HepG2 (cell line): ENCODE data around the gene POLRMT. TPM values are rescaled to one million over a fixed set of nuclear protein-coding genes. Genes with fewer than 3 reads are reported as not detected.

Experiments used
- ATAC-seq: fragments of 200-7000 bp; cut with Tn5 transposase; 3 replicates; pipeline ENCODE4 v1.9.1; 2020; ENCODE audit warnings: mild to moderate bottlenecking, moderate library complexity
- BruUV-seq: library from RNA; stranded (reverse); fragments of 400-500 nt; replicated peaks from 2 replicates; lab custom pipeline; 2021; lab: Mats Ljungman, UMichigan
- CTCF ChIA-PET: fragments of 300-600 bp; formaldehyde crosslinking; extraction: SDS; loops from one replicate; lab custom pipeline; 2021; ENCODE audit warnings: low total read pairs, inconsistent platforms, low intra/inter-chr PET ratio; lab: Yijun Ruan, JAX
- POLR2A ChIA-PET: fragments of 350-600 bp; sonication (Branson Sonifier 250); formaldehyde crosslinking; loops from one replicate; lab custom pipeline; 2020; ENCODE audit warnings: antibody characterized with exemption, inconsistent platforms; lab: Yijun Ruan, JAX
- DNase-seq: peaks from one replicate; pipeline ENCODE4 v3.0.0-alpha.2; 2015; ENCODE audit warnings: low spot score
- FAIRE-seq: peaks from 3 replicates; lab custom pipeline; 2011; peaks lifted over from hg19 to GRCh38; lab: Jason Lieb, UNC
- H2AFZ ChIP-seq: one replicate; pipeline ENCODE4 v1.6.1; 2011; ENCODE audit warnings: low read length, inconsistent platforms
- H3K27ac ChIP-seq: fragments of 300-600 bp; 3 replicates; pipeline ENCODE4 v1.8.0; 2011; ENCODE audit warnings: mixed run types, mild to moderate bottlenecking, mixed read lengths, low read length, inconsistent platforms; ENCODE audit not compliant: insufficient read depth; ENCODE audit errors: extremely low read length
- H3K27me3 ChIP-seq, 2 experiments: fragments of 200-600 bp in 1 of 2; 2 replicates in 1 of 2; 3 replicates in 1 of 2; pipeline versions ENCODE4 v1.6.0 to v1.8.0; 2011; ENCODE audit warnings: low read length in 2 of 2, mild to moderate bottlenecking in 2 of 2, moderate library complexity in 2 of 2, inconsistent platforms in 1 of 2; ENCODE audit not compliant: insufficient read depth in 2 of 2, control insufficient read depth in 1 of 2
- H3K36me3 ChIP-seq, 2 experiments: fragments of 200-600 bp in 1 of 2; replicated peaks in 1 of 2; 2 replicates in 1 of 2; 3 replicates in 1 of 2; pipeline versions ENCODE4 v1.5.1 to v1.8.0; 2011; ENCODE audit warnings: low read length in 2 of 2, inconsistent platforms in 1 of 2; ENCODE audit not compliant: insufficient read depth in 2 of 2, control insufficient read depth in 1 of 2
- H3K4me1 ChIP-seq: 2 replicates; pipeline ENCODE4 v1.5.1; 2012; ENCODE audit warnings: low read length, inconsistent platforms; ENCODE audit not compliant: insufficient read depth
- H3K4me2 ChIP-seq: 2 replicates; pipeline ENCODE4 v1.6.0; 2011; ENCODE audit warnings: low read depth, low read length, inconsistent platforms
- H3K4me3 ChIP-seq, 3 experiments: fragments of 200-600 bp in 1 of 3; sonication (generic), shearing (Covaris generic) in 1 of 3; replicated peaks in 1 of 3; 2 replicates each; pipeline ENCODE4 v1.5.1; 2011 to 2016; ENCODE audit warnings: low read length in 3 of 3, inconsistent platforms in 2 of 3, low read depth in 2 of 3, mild to moderate bottlenecking in 2 of 3, control low read depth in 1 of 3, mixed read lengths in 1 of 3; ENCODE audit not compliant: insufficient read depth in 1 of 3
- H3K79me2 ChIP-seq: one replicate; pipeline ENCODE4 v1.6.1; 2011; ENCODE audit warnings: low read length, inconsistent platforms; ENCODE audit not compliant: insufficient read depth
- H3K9ac ChIP-seq: 2 replicates; pipeline ENCODE4 v1.6.0; 2011; ENCODE audit warnings: mild to moderate bottlenecking, low read depth, low read length, inconsistent platforms; ENCODE audit not compliant: insufficient read depth
- H3K9me3 ChIP-seq: 2 replicates; pipeline ENCODE4 v1.5.1; 2012; ENCODE audit warnings: mild to moderate bottlenecking, low read length
- H4K20me1 ChIP-seq: 2 replicates; pipeline ENCODE4 v1.6.0; 2011; ENCODE audit warnings: inconsistent platforms, mild to moderate bottlenecking, low read length, moderate library complexity; ENCODE audit not compliant: insufficient read depth
- NFIB ChIP-seq: sonication (generic); formaldehyde crosslinking; IDR thresholded peaks from 2 replicates; pipeline ENCODE4 v1.9.0; 2021; ENCODE audit warnings: missing genetic modification reagents, mild to moderate bottlenecking, borderline replicate concordance
- RXRA ChIP-seq: sonication (generic); formaldehyde crosslinking; IDR thresholded peaks from 2 replicates; pipeline ENCODE4 v1.5.1; 2020; ENCODE audit warnings: missing genetic modification reagents
- ZNF790 ChIP-seq: sonication (generic); formaldehyde crosslinking; IDR thresholded peaks from 2 replicates; pipeline ENCODE4 v1.8.0; 2022; ENCODE audit warnings: missing genetic modification reagents, mild to moderate bottlenecking, borderline replicate concordance
- WGBS: methylation state at CpG from one replicate; pipeline ENCODE4 v1.1.6; 2017; ENCODE audit warnings: low lambda C conversion rate; 5-methylcytosine and 5-hydroxymethylcytosine counted together
- in situ Hi-C: cut with HindIII; loops from 2 replicates; pipeline ENCODE4 v1.10.0; 2017; ENCODE audit warnings: low pct_unique_long_range_greater_than_20kb; ENCODE audit not compliant: extremely low pct_ligation_motif_present
- intact Hi-C: fragments of 100-400 bp; cut with micrococcal nuclease; formaldehyde crosslinking; loops from one replicate; pipeline ENCODE4 v1.10.0; 2022; ENCODE audit not compliant: unreplicated experiment
- polyA plus RNA-seq, 8 experiments: library from polyadenylated mRNA; depleted of rRNA in 3 of 8; stranded (reverse) in 7 of 8; unstranded in 1 of 8; fragments of >200 nt; fragmentation: Illumina TruSeq in 4 of 8; extraction: Trizol in 4 of 8; gene quantifications; 2 replicates each; pipeline versions ENCODE4 v1.2.1 to v1.2.3, GENCODE V29; 2011 to 2016; ENCODE audit warnings: low read depth in 4 of 8, missing spikeins in 1 of 8, mixed read lengths in 1 of 8; ENCODE audit not compliant: insufficient read depth in 1 of 8
- total RNA-seq, 5 experiments: library from RNA; depleted of rRNA; stranded (reverse); fragments of >200 nt; fragmentation: Illumina TruSeq; extraction: Trizol; gene quantifications; 2 replicates each; pipeline ENCODE4 v1.2.3, GENCODE V29; 2016; ENCODE audit warnings: low read depth in 1 of 5
- TF ChIP-seq, protein P1 (sequence below): sonication (generic); formaldehyde crosslinking; IDR thresholded peaks from 2 replicates; pipeline ENCODE4 v1.5.0; 2020; ENCODE audit warnings: mild to moderate bottlenecking, missing genetic modification reagents
- TF ChIP-seq, protein P2 (sequence below): fragments of 450-650 bp; IDR thresholded peaks from 2 replicates; pipeline ENCODE4 v1.6.1; 2016
- TF ChIP-seq, protein P3 (sequence below): sonication (generic); formaldehyde crosslinking; IDR thresholded peaks from 2 replicates; pipeline ENCODE4 v1.8.0; 2022; ENCODE audit warnings: mild to moderate bottlenecking, missing genetic modification reagents, moderate library complexity
- TF ChIP-seq, protein P4 (sequence below), 2 experiments: sonication (generic) in 1 of 2; formaldehyde crosslinking in 1 of 2; IDR thresholded peaks; 2 replicates each; pipeline versions ENCODE4 v1.4.0 to v1.6.1; 2016 to 2020; ENCODE audit warnings: borderline replicate concordance in 1 of 2, low read depth in 1 of 2, mild to moderate bottlenecking in 1 of 2, missing genetic modification reagents in 1 of 2
- TF ChIP-seq, protein P5 (sequence below): sonication (generic); formaldehyde crosslinking; IDR thresholded peaks from 2 replicates; pipeline ENCODE4 v1.5.1; 2020; ENCODE audit warnings: missing genetic modification reagents, mild to moderate bottlenecking, borderline replicate concordance
- TF ChIP-seq, protein P6 (sequence below): sonication (generic); formaldehyde crosslinking; conservative IDR thresholded peaks from 2 replicates; pipeline ENCODE4 v1.4.0; 2020; ENCODE audit warnings: missing genetic modification reagents

Gene POLRMT
- total and polyA plus RNA-seq, 2 of the 13 experiments (the other 11 are each of a cell fraction or from before 2014, with no cell fraction given): 78.0 to 101 TPM

DNA sequence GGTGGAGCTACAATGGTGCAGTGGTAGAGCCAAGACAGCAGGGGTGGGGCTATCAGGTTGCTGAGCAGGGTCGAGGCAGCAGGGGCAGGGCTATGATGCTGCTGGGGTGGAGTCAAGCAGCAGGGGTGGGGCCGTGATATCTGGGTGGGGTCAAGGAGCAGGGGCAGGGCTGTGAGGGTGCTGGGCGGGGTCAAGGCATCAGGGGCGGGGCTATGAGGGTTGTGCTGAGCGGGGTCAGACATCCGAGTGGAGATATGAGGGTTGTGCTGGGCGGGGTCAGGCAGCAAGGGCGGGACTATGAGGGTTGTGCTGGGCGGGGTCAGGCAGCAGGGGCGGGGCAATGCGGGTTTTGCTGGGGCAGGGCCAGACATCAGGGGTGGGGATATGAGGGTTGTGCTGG, 29.0 kb downstream of the POLRMT start:
- no peak for FAIRE-seq
- Histone ChIP-seq H3K9ac (no peak overlapping the region), H3K4me3 (no peak overlapping the region), H4K20me1 (no peaks in the 10 kb centered on the region), H3K4me1 (no peaks in the 10 kb centered on the region), H3K36me3 (no peaks in the 10 kb centered on the region), H2AFZ (no peak overlapping the region), H3K4me2 (no peak overlapping the region), H3K79me2 (no peaks in the 10 kb centered on the region), H3K9me3 (no peaks in the 10 kb centered on the region), H3K27ac (no peak overlapping the region), H3K27me3 (peaks cover 0 to 7% of the 10 kb centered on the region in 2 experiments; a peak in 1 of 5 replicates)
- ATAC-seq: no peak
- BruUV-seq: no TSS peak
- ChIA-PET POLR2A (no interaction called here), CTCF (interaction anchor here (1.3 to 2.9 kb wide), 3 partner anchors 17 to 54 kb away, joined by 9 to 23 read pairs (median 9); no protein-coding TSS in a partner anchor)
- DNase-seq: no peak
- 31% methylated on average over 11 of the region's 11 CpGs for WGBS
- in situ Hi-C loops (no loop called here), intact Hi-C loops (no loop called here)
- TF ChIP-seq, protein P1, sequence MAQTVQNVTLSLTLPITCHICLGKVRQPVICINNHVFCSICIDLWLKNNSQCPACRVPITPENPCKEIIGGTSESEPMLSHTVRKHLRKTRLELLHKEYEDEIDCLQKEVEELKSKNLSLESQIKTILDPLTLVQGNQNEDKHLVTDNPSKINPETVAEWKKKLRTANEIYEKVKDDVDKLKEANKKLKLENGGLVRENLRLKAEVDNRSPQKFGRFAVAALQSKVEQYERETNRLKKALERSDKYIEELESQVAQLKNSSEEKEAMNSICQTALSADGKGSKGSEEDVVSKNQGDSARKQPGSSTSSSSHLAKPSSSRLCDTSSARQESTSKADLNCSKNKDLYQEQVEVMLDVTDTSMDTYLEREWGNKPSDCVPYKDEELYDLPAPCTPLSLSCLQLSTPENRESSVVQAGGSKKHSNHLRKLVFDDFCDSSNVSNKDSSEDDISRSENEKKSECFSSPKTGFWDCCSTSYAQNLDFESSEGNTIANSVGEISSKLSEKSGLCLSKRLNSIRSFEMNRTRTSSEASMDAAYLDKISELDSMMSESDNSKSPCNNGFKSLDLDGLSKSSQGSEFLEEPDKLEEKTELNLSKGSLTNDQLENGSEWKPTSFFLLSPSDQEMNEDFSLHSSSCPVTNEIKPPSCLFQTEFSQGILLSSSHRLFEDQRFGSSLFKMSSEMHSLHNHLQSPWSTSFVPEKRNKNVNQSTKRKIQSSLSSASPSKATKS (CRISPR knock-in tag): no peak
- TF ChIP-seq, protein P2, sequence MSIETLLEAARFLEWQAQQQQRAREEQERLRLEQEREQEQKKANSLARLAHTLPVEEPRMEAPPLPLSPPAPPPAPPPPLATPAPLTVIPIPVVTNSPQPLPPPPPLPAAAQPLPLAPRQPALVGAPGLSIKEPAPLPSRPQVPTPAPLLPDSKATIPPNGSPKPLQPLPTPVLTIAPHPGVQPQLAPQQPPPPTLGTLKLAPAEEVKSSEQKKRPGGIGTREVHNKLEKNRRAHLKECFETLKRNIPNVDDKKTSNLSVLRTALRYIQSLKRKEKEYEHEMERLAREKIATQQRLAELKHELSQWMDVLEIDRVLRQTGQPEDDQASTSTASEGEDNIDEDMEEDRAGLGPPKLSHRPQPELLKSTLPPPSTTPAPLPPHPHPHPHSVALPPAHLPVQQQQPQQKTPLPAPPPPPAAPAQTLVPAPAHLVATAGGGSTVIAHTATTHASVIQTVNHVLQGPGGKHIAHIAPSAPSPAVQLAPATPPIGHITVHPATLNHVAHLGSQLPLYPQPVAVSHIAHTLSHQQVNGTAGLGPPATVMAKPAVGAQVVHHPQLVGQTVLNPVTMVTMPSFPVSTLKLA: no peak
- TF ChIP-seq RXRA (CRISPR knock-in tag): no peak
- no peak for TF ChIP-seq NFIB
- TF ChIP-seq, protein P3, sequence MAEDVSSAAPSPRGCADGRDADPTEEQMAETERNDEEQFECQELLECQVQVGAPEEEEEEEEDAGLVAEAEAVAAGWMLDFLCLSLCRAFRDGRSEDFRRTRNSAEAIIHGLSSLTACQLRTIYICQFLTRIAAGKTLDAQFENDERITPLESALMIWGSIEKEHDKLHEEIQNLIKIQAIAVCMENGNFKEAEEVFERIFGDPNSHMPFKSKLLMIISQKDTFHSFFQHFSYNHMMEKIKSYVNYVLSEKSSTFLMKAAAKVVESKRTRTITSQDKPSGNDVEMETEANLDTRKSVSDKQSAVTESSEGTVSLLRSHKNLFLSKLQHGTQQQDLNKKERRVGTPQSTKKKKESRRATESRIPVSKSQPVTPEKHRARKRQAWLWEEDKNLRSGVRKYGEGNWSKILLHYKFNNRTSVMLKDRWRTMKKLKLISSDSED (CRISPR knock-in tag): no peak
- TF ChIP-seq, protein P4, sequence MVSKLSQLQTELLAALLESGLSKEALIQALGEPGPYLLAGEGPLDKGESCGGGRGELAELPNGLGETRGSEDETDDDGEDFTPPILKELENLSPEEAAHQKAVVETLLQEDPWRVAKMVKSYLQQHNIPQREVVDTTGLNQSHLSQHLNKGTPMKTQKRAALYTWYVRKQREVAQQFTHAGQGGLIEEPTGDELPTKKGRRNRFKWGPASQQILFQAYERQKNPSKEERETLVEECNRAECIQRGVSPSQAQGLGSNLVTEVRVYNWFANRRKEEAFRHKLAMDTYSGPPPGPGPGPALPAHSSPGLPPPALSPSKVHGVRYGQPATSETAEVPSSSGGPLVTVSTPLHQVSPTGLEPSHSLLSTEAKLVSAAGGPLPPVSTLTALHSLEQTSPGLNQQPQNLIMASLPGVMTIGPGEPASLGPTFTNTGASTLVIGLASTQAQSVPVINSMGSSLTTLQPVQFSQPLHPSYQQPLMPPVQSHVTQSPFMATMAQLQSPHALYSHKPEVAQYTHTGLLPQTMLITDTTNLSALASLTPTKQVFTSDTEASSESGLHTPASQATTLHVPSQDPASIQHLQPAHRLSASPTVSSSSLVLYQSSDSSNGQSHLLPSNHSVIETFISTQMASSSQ (IDR thresholded peaks at IDR 0.05; ENCODE audit: low read depth): no peak
- TF ChIP-seq, protein P4 (CRISPR knock-in tag; IDR thresholded peaks at IDR 0.05; ENCODE audit: borderline replicate concordance): no peak
- TF ChIP-seq, protein P5, sequence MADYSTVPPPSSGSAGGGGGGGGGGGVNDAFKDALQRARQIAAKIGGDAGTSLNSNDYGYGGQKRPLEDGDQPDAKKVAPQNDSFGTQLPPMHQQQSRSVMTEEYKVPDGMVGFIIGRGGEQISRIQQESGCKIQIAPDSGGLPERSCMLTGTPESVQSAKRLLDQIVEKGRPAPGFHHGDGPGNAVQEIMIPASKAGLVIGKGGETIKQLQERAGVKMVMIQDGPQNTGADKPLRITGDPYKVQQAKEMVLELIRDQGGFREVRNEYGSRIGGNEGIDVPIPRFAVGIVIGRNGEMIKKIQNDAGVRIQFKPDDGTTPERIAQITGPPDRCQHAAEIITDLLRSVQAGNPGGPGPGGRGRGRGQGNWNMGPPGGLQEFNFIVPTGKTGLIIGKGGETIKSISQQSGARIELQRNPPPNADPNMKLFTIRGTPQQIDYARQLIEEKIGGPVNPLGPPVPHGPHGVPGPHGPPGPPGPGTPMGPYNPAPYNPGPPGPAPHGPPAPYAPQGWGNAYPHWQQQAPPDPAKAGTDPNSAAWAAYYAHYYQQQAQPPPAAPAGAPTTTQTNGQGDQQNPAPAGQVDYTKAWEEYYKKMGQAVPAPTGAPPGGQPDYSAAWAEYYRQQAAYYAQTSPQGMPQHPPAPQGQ (CRISPR knock-in tag): no peak
- TF ChIP-seq ZNF790 (CRISPR knock-in tag): no peak
- TF ChIP-seq, protein P6, sequence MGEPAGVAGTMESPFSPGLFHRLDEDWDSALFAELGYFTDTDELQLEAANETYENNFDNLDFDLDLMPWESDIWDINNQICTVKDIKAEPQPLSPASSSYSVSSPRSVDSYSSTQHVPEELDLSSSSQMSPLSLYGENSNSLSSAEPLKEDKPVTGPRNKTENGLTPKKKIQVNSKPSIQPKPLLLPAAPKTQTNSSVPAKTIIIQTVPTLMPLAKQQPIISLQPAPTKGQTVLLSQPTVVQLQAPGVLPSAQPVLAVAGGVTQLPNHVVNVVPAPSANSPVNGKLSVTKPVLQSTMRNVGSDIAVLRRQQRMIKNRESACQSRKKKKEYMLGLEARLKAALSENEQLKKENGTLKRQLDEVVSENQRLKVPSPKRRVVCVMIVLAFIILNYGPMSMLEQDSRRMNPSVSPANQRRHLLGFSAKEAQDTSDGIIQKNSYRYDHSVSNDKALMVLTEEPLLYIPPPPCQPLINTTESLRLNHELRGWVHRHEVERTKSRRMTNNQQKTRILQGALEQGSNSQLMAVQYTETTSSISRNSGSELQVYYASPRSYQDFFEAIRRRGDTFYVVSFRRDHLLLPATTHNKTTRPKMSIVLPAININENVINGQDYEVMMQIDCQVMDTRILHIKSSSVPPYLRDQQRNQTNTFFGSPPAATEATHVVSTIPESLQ (CRISPR knock-in tag): no peak
